DLD1 (cell line): ENCODE data around the gene KLRF2.

Experiments used
- in situ Hi-C: cut with HindIII; loops from 2 replicates; pipeline ENCODE4 v1.10.0; 2017; ENCODE audit warnings: low sequenced_read_pairs

KLRF2 gene

DNA sequence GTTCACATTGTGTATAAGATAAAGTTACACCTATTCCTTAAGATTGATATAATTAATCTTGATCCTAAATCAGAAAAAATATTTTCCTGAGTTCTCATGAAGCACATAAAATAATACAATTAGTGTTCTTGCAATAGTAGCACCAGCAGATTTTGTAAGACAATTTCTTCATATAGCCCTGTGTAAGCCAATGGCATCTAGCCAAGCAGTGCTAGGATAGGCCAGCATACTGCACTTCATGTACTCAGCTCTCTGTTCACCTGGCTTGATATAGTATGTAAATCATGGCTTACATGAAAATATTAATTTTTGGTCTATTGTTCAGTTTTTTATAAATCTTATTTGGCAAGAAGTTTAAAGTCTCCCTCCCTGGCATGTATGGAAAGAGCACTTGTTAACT is 1.9 kb downstream of the KLRF2 start:
- in situ Hi-C loops = no loop called here

- in situ Hi-C loops = no loop called here
Observed at GRCh38 chr12:9888665-9889273, 7.5 kb downstream of the KLRF2 start.

DNA sequence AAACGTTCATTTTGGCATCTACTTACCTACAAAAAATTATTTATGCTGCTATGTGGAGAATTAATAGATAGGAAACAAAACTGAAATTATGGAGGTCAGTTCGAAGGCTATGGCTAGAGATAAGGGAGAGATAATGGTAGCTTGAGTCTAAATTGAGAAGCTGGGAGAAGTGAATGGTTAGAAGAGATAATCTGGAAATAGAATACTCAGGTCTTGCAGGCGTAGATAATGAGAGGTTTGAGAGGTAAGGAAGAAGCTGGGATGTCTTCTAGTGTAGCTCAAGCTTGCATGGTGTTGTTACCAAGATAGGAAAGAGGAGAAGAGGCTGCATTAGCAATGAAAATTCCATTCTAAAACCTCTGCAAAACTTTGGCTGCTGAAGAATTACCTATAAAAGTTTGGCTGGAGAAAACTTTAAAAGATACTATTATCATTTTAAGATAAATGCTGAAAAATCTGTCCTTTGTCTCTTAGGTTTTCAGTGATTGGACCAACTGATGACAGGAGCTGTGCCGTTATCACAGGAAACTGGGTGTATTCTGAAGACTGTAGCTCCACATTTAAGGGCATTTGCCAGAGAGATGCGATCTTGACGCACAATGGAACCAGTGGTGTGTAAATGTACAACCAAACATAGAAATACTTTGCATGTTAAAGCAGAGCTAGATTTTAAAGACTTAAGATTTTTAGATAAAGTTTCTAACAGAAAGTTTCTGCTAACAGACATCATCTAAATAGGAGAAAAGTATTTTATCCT is 14.1 kb downstream of the KLRF2 start:
- in situ Hi-C loops = no loop called here

DNA sequence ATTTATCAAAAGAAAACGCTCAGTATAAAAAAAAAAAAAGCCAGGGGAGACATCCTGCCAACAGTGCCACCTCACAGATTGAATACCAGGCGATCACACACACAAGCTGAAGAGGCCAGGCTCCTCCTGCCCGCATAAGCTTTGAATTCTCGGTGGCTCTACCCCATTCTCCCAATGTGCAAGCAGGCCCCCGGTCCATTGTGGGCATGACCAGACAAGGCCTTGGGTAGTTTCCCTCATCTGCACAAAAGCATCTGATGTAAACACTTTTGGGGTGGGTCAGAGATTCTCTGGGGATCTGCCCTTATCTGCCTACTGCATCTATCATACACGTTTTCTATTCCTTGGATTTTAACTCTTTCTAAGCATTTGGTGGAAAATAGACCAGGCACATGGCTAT is 16.2 kb downstream of the KLRF2 start:
- in situ Hi-C loops = no loop called here

GRCh38 chr12:9899209-9899608 is 17.9 kb downstream of the KLRF2 start:
- in situ Hi-C loops = no loop called here

GRCh38 chr12:9900930-9901329 is 19.6 kb downstream of the KLRF2 start:
- in situ Hi-C loops = no loop called here

GRCh38 chr12:9902539-9903228 is 21.4 kb downstream of the KLRF2 start:
- in situ Hi-C loops = no loop called here

DNA sequence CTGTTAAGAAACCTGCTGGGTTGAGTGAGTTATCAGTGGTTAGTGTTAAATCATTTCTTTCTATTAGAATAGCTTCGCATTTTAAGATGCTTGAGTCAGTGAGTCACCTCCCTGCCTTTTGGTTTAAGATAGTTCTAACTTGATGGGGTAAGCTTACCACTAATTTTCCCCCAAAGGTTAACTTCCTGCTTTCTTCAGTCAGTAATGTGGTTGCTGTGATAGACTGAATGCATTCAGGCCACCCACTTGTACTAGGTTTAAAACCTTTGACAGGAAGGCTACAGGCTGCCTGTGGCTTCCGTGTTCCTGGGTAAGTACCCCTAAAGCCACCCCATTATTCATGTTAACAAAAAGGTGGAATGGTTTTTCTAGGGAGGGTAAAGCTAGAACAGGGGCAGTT is 25.6 kb downstream of the KLRF2 start:
- in situ Hi-C loops = no loop called here

DNA sequence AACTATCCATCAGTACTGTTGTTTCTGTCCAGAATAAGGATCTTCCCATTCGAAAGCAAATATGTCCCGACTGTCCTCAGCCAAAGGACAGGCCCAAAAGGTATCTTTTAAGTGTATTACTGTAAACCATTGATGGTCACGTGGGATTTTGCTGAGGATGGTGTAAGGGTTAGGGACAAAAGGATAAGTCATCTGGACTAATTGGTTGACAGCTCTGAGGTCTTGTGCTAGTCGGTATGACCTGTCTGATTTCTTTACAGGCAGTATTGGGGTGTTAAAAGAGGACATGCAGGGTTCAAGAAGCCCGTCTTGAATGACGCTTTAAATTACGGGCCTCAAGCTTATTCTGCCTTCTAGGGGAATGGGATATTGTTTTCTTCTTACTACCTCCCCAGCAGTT is 26.5 kb downstream of the KLRF2 start:
- in situ Hi-C loops = no loop called here

DNA sequence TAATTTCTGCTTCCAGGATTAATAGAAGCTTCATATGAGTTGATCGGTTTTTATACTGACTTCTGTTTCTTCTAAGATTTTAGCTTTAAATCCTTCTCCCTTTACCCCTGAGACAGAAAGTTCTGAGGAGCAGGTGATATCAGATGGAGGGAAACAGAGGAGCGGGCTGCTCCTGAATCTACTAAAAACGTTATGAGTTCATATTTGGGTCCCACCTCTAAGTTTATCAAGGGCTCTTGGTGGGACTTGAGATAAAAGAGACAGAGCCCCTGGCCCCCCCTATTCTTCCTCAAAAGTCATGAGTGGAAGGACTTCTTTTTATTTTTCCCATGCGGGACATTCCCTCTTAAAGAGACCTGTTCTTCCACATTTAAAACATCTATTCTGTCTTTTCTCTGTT is 27.1 kb downstream of the KLRF2 start:
- in situ Hi-C loops = no loop called here

- in situ Hi-C loops = no loop called here
Observed at GRCh38 chr12:9909724-9910123, 28.4 kb downstream of the KLRF2 start.

DNA sequence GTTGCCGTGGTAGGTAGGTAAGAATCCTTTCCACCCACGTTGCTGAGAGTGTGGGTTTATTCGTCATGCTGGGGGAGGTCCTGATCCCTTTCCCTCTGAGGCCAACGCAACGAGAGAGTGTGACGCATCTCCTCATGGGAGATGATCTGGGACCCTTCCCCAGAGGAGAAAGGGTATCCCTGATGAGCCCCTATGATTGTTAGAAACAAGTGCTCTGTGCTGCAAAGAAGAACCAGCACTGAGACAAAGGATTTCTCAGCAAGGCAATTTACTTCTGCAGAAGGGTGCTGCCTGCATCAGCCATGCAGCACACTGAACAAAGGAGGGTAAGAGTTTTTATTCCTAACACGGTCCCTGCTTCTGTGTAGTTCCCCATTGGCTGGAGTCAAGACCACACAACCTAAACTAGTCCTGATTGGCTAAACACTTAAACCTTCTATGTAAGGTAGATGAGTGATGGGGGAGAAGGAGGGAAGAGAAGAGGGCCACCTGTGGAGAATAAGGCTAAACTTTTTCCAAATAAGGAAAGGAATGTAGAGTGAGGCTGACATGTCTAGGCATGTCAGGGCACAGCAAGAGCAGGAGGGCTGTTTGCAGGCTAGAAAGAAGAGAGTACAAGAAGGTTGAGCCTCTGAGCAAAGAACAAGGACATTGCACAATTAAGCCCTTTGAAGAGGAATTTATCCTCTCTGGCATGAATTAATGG is 29.6 kb downstream of the KLRF2 start:
- in situ Hi-C loops = no loop called here

DNA sequence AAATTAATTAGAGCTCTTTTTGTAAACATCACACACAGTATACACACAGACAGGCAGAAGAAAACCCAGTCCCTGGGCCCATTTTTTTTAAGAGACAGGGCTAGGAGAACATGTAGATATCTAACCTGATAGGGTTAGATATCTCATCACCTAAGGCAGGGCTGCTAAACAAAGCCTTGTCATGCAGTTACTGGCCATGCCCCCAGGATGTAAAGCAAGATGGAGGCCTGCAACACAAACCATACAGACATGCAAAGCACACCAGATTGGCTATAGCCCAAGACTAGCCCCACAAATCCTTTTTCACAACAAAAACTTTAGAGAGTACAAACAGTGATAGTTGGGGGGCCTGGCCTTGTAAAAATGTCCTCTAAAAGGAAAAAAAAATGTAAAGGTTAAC is 30.4 kb downstream of the KLRF2 start:
- in situ Hi-C loops = no loop called here

DNA sequence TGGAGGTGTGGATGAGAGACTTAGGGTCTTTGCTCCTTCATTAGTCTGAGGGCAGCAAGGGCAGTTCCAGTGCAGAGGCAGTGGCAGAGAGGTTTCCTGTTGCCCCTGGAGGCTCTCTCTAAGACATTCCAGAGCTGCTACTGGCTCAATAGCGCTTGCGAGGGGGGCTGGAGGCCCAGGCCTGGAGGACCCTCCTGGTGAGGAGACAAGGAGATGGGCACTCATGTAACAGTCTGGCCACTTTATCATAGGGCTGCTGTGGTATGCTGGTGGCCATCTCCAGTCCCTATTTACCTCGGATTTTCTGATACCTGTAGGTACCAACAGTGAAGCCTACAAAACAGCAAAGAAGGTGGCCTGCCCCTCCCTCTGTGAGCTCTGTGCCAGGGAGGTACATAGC is 38.2 kb downstream of the KLRF2 start:
- in situ Hi-C loops = no loop called here

- in situ Hi-C loops = no loop called here
Observed at GRCh38 chr12:9920451-9920850, 39.2 kb downstream of the KLRF2 start.

GRCh38 chr12:9922429-9922828 is 41.1 kb downstream of the KLRF2 start:
- in situ Hi-C loops = no loop called here

- in situ Hi-C loops = no loop called here
Observed at GRCh38 chr12:9925705-9926393, 44.6 kb downstream of the KLRF2 start.

DNA sequence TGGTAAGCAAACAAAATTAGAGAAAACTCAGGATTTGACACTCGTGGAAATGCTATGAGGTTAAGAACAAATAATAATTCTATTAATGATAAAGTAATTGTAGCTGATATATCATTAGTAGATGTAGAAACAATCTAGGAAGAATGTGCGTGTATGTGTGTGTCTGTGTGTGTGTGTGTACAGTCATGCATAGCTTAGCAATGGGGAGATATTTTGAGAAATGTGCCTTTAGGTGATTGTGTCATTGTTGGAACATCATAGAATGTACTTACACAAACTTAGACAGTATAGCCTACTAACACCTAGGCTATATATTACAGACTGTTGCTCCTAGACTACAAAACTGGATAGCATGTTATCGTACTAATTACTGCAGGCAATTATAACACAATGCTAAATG is 45.6 kb downstream of the KLRF2 start:
- in situ Hi-C loops = no loop called here

GRCh38 chr12:9928607-9929006 is 47.3 kb downstream of the KLRF2 start:
- in situ Hi-C loops = no loop called here

DNA sequence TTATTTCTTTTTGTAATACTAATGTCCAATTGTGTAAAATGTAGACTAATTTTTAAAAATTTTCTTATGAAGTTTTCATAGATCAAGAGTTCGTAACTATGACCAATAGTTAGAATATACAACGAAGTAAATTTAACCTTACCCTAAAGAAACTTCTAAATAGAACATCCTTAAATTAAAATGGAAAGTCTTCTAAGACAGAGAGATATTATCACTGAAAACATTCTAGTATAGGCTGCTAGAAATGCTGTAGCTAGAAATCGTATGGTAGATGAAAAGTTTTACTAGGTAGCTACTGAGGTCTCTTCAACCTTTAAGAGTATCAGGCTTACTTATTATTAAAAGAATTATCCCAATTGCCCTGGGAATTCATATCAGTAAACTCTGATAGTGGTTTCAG is 50.0 kb downstream of the KLRF2 start:
- in situ Hi-C loops = no loop called here

- in situ Hi-C loops = no loop called here
Observed at GRCh38 chr12:9932270-9932669, 51.0 kb downstream of the KLRF2 start, which contains the start of gene CLEC2A. CLEC2A (minus strand) TSS chr12:9932370; CDS start chr12:9932329, 41 bp downstream.
